Stomach smooth muscle (tissue), 2 donors: ENCODE results near the gene WDFY4.

Source experiments
- H3K27ac ChIP-seq: one replicate; pipeline ENCODE4 v1.7.0; 2013; ENCODE audit warnings: mild to moderate bottlenecking, low read length, inconsistent platforms
- H3K27me3 ChIP-seq, 2 donors: one replicate each; pipeline ENCODE4 v1.7.0; 2013; ENCODE audit warnings: low read length in 2 of 2; ENCODE audit not compliant: insufficient read depth in 2 of 2, control insufficient read depth in 1 of 2
- H3K36me3 ChIP-seq, 2 donors: one replicate each; pipeline ENCODE4 v1.7.0; 2013; ENCODE audit warnings: low read length in 2 of 2; ENCODE audit not compliant: control insufficient read depth in 2 of 2, insufficient read depth in 2 of 2
- H3K4me1 ChIP-seq: one replicate; pipeline ENCODE4 v1.7.0; 2013; ENCODE audit warnings: low read length; ENCODE audit not compliant: control insufficient read depth, insufficient read depth
- H3K4me3 ChIP-seq, 2 donors: one replicate each; pipeline ENCODE4 v1.7.0; 2013; ENCODE audit warnings: low read length in 2 of 2
- H3K9ac ChIP-seq, 2 donors: one replicate each; pipeline ENCODE4 v1.7.0; 2013; ENCODE audit warnings: low read length in 2 of 2, mild to moderate bottlenecking in 1 of 2
- H3K9me3 ChIP-seq, 2 donors: one replicate each; pipeline ENCODE4 v1.7.0; 2013; ENCODE audit warnings: low read length in 2 of 2; ENCODE audit not compliant: control insufficient read depth in 2 of 2
- donor health status: healthy.
- donor health status: Pancreatic carcinoma.

Gene WDFY4

DNA sequence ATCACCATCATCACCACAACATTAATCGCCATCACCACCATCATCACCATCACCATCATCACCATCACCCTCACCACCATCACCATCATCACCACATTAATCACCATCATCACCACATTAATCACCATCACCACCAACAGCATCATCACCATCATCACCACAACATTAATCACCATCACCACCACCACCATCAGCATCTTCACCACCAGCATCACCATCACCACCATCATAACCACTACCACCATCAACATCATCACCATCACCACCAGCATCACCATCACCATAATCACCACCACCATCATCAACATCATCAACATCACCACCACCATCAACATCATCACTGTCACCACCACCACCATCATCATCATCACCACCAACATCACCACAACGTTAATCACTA lies 124.6 kb downstream of the WDFY4 start:
- peaks cover 4% of the 10 kb centered on the region for H3K4me1 ChIP-seq
- peaks cover 2% of the 10 kb centered on the region in 2 donors for H3K27me3 ChIP-seq
- H3K9ac ChIP-seq = no peak overlapping the region
- no peaks in the 10 kb centered on the region for H3K9me3 ChIP-seq
- H3K36me3 ChIP-seq = no peaks in the 10 kb centered on the region
- H3K4me3 ChIP-seq = no peak overlapping the region
- no peak overlapping the region for H3K27ac ChIP-seq

DNA sequence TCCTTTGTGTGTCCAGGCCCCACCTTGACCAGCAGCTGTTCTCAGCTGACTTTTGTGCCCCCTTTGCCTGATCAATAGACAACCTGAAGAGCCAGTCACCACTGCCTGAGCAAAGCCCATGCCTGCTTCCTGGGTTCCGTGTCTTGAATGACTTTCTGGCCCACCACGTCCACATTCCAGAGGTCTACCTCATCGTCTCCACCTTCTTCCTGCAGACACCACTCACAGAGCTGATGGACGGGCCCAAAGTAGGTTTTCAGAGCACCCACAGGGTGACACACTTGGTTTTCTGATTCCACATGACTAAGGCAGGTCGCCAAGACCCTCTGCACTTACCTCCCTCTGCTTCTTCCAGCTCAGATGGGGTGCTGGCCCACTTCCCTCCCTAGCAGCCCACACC lies 126.8 kb downstream of the WDFY4 start:
- no peak overlapping the region for H3K9ac ChIP-seq
- no peak overlapping the region for H3K4me3 ChIP-seq
- H3K27ac ChIP-seq = no peak overlapping the region
- H3K9me3 ChIP-seq = no peaks in the 10 kb centered on the region
- H3K4me1 ChIP-seq = no peaks in the 10 kb centered on the region
- no peaks in the 10 kb centered on the region for H3K36me3 ChIP-seq
- peaks cover 0 to under 1% of the 10 kb centered on the region in 2 donors for H3K27me3 ChIP-seq

DNA sequence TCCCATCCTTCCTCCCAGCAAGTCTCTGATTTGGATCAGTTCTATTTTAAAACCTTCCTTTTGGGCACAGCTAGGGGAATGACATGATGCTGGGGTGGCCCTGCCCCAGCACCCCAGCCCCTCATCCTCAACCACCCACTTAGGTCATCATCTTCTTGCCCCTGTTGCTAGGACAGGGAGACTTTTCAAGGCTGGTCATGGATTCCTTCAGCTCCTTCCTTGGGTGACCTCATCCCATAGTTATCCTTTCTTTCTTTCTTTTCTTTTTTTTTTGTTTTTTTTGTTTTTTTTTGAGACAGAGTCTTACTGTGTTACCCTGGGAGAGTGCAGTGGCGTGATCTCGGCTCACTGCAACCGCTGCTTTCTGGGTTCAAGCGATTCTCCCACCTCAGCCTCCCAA lies 127.2 kb downstream of the WDFY4 start:
- H3K4me1 ChIP-seq = no peaks in the 10 kb centered on the region
- no peak overlapping the region for H3K4me3 ChIP-seq
- H3K9me3 ChIP-seq = no peaks in the 10 kb centered on the region
- H3K27ac ChIP-seq = no peak overlapping the region
- no peaks in the 10 kb centered on the region for H3K27me3 ChIP-seq
- no peak overlapping the region for H3K9ac ChIP-seq
- H3K36me3 ChIP-seq = no peaks in the 10 kb centered on the region

DNA sequence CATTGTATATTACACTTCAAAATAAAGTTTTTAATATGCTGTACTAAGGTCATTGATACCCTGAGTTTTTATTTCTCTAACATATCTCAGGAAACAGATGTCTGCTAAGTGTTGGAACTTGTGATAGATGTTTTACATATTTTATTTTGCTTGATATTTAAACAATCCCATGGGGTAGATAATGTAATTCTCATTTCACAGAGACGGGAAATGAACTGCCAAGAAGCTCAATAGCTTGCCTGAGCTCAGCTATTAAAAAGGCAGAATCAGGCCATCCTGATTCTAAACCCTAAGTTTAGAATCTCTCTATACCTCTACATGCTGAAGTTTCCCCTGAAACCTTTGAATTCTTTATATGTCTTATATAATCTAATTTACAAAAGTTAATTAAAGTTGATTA lies 128.6 kb downstream of the WDFY4 start:
- H3K36me3 ChIP-seq = no peaks in the 10 kb centered on the region
- no peaks in the 10 kb centered on the region for H3K9me3 ChIP-seq
- no peak overlapping the region for H3K4me3 ChIP-seq
- H3K27me3 ChIP-seq = no peaks in the 10 kb centered on the region
- H3K4me1 ChIP-seq = no peaks in the 10 kb centered on the region
- no peak overlapping the region for H3K27ac ChIP-seq
- H3K9ac ChIP-seq = no peak overlapping the region

DNA sequence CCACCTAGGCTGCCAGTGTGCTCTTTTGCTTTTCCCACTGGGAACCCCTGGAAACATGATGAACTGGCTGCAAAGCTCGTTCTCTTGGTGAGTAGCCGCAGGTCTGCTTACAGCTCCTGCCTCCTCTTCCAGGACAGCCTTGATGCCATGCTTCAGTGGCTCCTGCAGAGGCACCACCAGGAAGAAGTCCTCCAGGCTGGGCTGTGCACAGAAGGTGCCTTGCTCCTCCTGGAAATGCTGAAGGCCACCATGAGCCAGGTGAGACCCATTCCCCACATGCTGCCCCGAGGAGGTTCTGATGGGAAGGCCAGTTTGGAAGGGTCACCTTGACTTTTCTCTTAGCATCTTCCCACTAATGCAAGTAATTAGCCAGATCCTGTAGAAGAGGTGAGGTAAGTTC lies 129.2 kb downstream of the WDFY4 start:
- Histone ChIP-seq H3K9ac (no peak overlapping the region), H3K4me3 (no peak overlapping the region), H3K27ac (no peak overlapping the region), H3K9me3 (no peaks in the 10 kb centered on the region), H3K4me1 (no peaks in the 10 kb centered on the region), H3K36me3 (no peaks in the 10 kb centered on the region), H3K27me3 (no peaks in the 10 kb centered on the region)

DNA sequence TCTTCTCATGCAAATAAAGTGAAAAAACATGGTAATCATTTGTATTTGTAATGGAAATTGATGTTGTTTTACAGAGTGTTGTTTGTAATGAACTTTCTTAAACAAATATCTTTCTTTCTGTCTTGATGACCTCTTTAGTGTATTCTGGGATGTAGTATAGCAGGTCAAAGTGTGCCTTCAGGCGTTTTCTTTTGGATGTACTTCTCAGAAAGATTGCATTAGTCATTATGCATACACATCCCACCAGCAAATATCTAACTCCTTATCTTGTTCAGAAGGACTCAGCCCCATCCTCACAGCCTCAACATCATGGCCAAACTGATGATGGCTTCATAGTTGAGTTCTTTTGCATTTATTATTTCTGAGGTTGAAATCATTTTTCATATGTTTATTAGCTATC lies 130.3 kb downstream of the WDFY4 start:
- Histone ChIP-seq H3K4me1 (no peaks in the 10 kb centered on the region), H3K9ac (no peak overlapping the region), H3K4me3 (no peak overlapping the region), H3K36me3 (no peaks in the 10 kb centered on the region), H3K27ac (no peak overlapping the region), H3K9me3 (no peaks in the 10 kb centered on the region), H3K27me3 (no peaks in the 10 kb centered on the region)

DNA sequence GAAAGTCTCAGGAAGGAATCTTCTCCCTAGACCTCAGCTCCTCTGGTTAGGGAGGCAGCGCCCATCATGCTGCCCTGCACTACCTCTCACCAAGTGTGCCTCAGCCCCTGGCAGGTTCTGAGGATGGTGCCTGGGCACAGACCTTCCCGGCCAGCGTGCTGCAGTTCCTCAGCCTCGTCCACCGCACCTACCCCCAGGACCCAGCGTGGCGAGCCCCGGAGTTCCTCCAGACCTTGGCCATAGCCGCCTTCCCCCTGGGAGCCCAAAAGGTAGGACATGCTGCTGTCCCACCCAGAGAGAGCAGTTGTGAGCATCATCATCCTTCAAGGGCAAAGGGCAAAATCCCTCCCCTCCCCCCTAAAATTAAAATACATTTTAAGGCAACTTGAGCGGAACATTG lies 132.5 kb downstream of the WDFY4 start:
- Histone ChIP-seq H3K27ac (no peak overlapping the region), H3K4me3 (no peak overlapping the region), H3K27me3 (no peaks in the 10 kb centered on the region), H3K9ac (no peak overlapping the region), H3K4me1 (no peaks in the 10 kb centered on the region), H3K9me3 (no peaks in the 10 kb centered on the region), H3K36me3 (no peaks in the 10 kb centered on the region)

DNA sequence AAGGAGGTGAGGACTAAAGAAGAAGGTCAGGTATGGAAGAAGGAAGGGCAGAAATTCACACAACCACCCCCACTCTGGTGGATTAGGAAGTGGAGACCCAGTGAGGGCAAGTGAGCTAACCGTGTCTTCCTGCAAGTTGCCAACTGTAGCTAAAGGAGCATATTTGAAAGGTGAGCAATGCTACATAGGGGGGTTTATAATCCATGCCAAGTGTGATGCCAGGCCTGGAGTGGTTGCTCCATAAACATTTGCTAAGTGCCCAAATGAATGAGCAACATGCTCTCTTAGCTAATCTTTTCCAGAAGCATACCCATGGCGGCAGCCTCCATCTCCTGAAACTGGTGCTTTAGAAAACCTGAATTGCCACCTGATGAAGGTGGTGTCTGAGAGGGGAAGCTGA lies 133.4 kb downstream of the WDFY4 start:
- H3K27me3 ChIP-seq = no peaks in the 10 kb centered on the region
- H3K4me1 ChIP-seq = no peaks in the 10 kb centered on the region
- H3K9ac ChIP-seq = no peak overlapping the region
- no peaks in the 10 kb centered on the region for H3K36me3 ChIP-seq
- H3K27ac ChIP-seq = no peak overlapping the region
- no peak overlapping the region for H3K4me3 ChIP-seq
- no peaks in the 10 kb centered on the region for H3K9me3 ChIP-seq

DNA sequence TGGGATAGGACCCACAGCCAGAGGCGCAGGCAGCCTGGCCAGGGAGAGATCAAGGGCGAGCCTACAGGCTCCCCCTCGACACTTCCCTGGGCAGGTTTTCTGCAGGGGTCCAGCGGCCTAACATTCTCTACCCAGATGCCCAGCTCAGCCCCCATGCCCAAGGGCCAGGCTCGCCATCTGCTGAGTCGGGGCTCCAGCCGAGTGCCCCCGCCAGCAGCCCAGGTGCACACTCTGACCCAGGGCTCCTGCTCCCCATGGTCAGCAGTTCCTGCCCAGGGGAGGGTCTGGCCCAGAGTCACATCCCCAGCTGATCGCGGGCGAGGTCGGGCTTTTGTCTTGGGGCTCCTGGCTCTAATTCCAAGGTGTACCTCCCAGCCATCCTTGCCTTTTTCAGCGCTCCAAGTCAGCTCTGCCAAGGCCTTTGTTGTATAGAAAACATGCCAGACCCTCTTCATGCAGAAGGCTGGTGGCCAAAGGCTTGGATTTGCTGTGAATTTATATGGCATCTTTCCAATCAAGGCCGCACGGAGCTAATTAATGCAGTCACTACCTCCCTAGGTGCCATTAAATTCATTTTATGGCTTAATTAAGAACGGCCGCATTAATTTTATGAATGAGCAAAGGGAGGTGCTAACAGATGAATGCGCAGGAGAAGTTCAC lies 134.3 kb downstream of the WDFY4 start:
- Histone ChIP-seq H3K4me3 (no peak overlapping the region), H3K36me3 (no peaks in the 10 kb centered on the region), H3K27ac (no peak overlapping the region), H3K4me1 (no peaks in the 10 kb centered on the region), H3K27me3 (no peaks in the 10 kb centered on the region), H3K9me3 (no peaks in the 10 kb centered on the region), H3K9ac (no peak overlapping the region)

DNA sequence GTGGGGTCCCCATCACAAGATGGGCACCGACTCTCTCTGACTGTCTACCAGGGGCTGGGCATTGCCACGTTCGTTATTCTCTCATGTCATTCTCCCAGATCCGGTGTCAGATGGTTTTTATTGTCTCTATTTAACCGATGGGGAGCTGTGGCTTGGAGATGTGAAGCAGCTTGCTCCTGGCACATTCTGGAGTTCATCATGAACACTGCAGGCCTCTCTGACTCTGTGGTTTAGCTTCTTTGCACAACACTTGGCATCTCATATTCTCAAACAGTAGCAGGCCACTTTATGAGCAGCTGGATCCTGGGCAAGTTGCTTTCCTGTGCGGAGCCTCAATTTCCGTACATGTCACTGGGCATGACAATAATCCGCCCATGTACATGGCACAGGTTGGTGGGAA lies 135.1 kb downstream of the WDFY4 start:
- Histone ChIP-seq H3K27me3 (no peaks in the 10 kb centered on the region), H3K4me1 (no peaks in the 10 kb centered on the region), H3K36me3 (no peaks in the 10 kb centered on the region)

DNA sequence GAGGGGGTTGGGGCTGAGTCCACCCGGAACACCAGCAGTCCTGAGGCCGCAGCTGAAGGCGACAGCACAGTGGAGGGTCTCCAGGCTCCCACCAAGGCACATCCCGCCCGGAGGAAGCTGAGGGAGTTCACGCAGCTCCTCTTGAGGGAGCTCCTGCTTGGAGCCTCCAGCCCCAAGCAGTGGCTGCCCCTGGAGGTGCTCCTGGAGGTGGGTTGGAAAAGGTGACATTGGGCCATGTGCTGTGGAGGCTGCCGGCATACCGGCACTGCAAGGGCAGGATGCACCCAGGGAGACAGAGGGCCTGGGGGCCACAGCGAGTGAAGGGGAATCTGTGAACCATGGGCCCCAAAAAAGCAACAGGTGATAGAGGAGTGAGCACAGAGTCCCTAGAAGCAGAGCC lies 135.6 kb downstream of the WDFY4 start:
- H3K27me3 ChIP-seq = no peaks in the 10 kb centered on the region
- no peak overlapping the region for H3K9ac ChIP-seq
- no peak overlapping the region for H3K4me3 ChIP-seq
- H3K9me3 ChIP-seq = no peaks in the 10 kb centered on the region
- no peaks in the 10 kb centered on the region for H3K36me3 ChIP-seq
- no peaks in the 10 kb centered on the region for H3K4me1 ChIP-seq
- H3K27ac ChIP-seq = no peak overlapping the region

More for the DNA sequence above, 135.1 kb downstream of the WDFY4 start:
- no peak overlapping the region for H3K9ac ChIP-seq
- H3K4me3 ChIP-seq = no peak overlapping the region
- no peak overlapping the region for H3K27ac ChIP-seq
- no peaks in the 10 kb centered on the region for H3K9me3 ChIP-seq
